ENCODE measurements around the gene ARFGEF3.
"Not testable (repeated sequence)": the region's sequence is repeated elsewhere in the genome, so short reads cannot be mapped to it uniquely, and the experiment has no call there.

Gene ARFGEF3, protein sequence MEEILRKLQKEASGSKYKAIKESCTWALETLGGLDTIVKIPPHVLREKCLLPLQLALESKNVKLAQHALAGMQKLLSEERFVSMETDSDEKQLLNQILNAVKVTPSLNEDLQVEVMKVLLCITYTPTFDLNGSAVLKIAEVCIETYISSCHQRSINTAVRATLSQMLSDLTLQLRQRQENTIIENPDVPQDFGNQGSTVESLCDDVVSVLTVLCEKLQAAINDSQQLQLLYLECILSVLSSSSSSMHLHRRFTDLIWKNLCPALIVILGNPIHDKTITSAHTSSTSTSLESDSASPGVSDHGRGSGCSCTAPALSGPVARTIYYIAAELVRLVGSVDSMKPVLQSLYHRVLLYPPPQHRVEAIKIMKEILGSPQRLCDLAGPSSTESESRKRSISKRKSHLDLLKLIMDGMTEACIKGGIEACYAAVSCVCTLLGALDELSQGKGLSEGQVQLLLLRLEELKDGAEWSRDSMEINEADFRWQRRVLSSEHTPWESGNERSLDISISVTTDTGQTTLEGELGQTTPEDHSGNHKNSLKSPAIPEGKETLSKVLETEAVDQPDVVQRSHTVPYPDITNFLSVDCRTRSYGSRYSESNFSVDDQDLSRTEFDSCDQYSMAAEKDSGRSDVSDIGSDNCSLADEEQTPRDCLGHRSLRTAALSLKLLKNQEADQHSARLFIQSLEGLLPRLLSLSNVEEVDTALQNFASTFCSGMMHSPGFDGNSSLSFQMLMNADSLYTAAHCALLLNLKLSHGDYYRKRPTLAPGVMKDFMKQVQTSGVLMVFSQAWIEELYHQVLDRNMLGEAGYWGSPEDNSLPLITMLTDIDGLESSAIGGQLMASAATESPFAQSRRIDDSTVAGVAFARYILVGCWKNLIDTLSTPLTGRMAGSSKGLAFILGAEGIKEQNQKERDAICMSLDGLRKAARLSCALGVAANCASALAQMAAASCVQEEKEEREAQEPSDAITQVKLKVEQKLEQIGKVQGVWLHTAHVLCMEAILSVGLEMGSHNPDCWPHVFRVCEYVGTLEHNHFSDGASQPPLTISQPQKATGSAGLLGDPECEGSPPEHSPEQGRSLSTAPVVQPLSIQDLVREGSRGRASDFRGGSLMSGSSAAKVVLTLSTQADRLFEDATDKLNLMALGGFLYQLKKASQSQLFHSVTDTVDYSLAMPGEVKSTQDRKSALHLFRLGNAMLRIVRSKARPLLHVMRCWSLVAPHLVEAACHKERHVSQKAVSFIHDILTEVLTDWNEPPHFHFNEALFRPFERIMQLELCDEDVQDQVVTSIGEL (N-terminal part only)

DNA sequence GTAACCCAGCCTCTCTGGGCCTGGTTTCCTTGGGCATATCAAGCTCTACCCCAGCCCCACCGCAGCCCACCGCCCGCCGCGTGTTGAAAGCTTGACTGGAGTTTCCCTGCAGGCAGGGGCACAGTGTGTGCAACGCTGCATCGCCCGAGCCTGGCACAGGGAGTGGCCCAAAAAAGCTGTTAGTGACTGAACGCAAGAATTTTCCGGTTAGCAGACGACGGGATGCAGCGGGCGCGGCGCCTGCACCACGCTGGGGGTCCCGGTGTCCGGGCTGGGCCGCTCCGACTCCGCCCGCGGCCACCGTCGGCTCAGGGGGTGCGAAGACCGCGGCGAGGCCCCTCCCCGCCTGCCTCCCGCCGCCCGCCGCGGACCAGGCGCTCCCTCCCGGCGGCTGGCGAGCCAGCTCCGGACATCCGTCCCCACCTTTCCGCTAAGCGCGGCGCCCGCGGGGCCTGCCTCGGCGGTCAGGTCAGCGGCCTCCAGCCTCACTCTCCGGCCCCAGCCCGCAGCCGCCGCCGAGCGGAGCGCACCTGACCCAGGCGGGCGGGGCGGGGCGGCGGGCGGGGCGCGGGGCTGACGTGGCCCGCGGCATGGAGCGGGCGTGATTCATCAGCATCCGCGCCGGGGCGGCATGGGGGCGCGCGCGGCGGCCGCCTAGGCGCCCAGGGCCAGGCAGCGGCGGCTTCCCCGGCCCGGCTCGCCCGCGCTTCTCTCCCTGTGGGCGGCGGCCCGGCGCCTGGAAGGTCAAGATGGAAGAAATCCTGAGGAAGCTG lies at the start of gene ARFGEF3:
Gene ARFGEF3, plus strand, starts transcription at position 602 of the 773 bp plus-strand sequence. Its CDS starts 148 bp downstream, at position 750.
- peak; percentile 8 for DNase-seq

DNA sequence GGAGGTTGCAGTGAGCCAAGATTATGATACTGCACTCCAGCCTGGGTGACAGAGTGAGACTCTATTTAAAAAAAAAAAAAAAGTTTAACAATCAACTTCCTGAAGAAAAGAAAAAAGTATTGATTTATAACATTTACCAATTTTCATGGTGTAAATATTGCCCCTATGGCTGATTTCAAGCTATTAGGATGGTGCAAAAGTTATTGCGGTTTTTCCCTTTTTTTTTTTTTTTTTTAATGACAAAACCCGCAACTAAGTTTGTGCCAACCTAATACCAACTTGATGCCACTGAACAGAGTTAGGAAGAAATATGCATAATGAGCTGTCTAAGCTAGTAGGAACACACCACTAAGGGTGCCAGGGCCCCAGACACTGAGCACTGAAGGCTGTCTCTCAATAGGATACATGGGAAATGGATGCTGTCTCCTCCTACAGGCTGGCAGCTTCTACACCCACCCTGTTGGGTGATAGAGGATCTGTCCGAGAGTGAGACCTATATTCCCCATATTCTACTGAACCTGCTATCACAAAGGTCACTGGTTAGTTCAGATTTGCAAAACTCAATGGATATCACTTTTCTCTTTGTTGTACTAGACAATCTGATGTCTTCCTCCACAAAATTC lies 48.0 kb upstream of the ARFGEF3 start:
- DNase-seq: no peak

DNA sequence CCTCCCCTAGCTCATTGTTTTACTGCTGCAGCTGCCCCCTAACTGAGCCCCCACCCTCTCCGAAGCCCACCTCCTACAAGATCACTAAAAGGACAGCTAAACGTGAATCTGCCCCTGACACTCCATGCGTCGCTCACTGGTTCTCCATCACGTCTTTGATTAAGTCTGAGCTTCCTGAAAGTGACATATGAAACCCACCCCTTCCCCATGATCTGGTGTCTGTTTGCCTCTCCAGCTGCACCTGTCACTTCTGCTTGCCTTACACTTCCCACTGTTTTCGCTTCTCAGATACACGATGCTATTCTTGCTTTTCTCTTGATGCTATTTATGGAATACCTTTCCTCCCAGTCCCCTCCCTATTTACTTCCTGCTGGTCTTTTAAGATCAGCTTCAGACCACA lies 46.5 kb upstream of the ARFGEF3 start:
- DNase-seq: no peak

DNA sequence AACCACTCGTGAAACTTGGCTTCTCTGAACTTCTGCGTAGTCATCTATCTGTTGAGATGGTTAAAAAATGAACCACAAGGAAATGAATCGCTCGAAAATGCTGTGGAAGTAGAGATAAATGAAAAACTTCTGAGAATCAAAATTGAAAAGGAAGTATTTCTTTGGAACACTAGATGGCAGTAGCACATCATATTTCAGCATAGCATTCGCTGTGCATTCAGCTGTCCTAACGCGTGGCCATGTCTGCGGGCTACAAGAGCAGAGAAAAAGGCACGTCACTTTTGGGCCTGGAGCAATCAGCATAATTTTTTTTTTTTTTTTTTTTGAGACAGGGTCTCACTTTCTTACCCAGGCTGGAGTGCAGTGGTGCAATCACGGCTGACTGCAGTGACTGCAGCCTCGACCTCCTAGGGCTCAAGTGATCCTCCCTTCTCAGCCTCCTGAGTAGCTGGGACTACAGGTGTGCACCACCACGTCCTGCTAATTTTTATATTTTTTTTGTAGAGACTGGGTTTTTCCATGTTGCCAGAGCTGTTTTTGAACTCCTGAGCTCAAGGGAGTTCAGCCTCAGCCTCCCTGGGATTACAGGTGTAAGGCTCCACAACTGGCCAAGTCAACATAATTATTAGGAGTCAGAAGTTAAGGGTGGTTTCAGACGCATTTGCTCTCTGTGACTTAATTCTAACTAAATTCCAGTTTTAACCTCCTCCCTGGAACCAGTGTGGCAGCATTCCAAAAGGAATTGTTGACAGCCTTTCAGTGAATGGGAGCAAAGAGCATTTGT lies 45.7 kb upstream of the ARFGEF3 start:
- DNase-seq: peak; percentile 87

DNA sequence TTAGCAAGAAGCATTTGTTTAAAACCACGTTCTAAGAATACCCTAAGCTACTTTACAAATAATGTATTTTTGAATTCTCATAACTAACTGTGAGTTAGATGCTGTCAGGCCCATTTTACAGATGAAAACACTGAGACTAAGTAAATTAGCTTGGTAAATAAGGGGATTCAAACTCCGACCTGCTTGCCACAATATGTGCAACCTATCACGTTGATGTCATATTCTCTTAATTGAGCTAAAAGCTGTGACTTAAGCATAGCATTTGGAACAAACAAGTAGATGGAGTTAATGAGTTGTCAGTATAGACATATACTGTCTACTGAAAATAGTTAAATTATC lies 45.1 kb upstream of the ARFGEF3 start:
- DNase-seq: no peak

DNA sequence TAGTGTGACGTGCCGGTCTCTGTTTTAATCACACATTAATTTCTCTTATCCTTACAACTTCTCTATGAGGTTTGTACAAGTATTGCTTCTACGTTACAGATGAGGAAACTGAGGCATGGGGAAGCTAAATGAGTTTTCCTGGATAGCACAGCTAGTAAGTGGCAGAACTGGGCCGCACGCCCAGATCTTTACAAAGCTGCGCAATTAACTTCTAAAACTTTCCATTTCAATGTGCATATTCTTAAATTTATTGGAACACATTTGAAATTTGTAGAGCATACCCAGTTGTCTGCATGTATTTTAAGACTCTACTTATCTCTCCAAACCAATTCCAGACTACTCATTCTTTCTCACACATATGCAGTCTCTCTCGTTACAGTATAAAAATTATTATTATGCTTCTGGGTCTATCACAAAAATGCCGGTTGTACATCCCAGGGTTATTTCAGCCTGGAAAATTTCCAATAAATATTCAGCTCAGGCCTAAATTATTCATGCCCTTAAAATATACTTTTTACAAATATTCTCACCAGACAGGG lies 44.3 kb upstream of the ARFGEF3 start:
- DNase-seq: no peak

DNA sequence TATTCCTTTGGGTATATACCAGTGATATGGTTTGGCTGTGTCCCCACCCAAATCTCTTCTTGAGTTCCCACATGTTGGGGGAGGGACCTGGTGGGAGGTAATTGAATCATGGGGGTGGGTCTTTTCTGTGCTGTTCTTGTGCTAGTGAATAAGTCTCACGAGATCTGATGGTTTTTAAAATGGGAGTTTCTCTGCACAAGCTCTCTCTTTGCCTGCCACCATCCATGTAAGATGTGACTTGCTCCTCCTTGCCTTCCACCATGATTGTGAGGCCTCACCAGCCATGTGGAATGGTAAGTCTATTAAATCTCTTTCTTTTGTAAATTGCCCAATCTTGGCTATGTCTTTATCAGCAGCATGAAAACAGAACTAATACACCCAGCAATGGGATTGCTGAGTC lies 42.5 kb upstream of the ARFGEF3 start:
- not testable (repeated sequence) for DNase-seq

DNA sequence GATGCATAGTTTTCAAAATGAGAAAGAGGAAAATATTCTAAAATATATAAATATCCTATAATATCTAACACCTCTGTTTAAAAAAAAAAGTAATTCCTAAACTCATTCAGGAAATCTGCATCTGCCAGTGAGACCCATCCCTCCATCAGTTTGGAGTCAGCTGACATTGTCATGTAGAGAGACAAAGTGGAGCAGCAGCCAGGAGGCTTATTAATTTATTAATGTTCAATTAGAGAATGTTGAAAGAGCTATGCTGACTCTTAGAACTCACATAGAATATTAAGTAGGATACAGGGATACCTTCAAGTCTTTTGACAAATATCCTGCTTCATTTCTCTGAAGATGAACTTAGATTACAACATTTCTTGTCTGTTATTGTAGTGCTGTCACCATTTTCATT lies 41.8 kb upstream of the ARFGEF3 start:
- DNase-seq: no peak

DNA sequence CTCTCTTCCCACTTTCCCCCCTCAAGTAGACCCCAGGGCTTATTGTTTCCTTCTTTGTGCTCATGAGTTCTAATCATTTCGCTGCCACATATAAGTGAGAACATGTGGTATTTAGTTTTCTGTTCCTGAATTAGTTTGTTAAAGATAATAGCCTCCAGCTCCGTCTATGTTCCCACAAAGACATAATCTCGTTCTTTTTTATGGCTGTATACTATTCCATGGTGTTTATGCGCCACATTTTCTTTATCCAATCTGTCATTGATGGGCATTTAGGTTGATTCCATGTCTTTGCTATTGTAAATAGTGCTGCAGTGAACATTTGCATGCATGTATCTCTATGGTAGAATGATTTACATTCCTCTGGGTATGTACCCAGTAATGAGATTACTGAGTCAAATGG lies 37.6 kb upstream of the ARFGEF3 start:
- DNase-seq: no peak

DNA sequence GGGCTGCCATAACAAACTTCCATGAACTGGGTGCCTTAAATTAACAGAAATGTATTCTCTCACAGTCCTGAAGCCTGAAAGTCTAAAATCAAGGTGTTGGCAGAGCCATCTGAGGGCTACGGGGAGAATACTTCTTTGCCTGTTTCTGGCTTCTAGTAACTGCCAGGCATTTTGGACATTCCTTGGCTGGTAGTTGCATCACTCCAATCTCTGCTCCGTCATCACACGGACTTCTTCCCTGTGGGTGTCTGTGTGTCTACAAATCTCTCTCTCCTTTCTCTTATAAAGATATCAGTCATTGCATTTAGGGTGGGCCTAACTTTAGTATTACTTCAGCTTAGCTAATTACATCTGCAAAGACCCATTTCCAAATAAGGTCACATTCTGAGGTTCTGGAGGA lies 33.6 kb upstream of the ARFGEF3 start:
- DNase-seq: no peak

DNA sequence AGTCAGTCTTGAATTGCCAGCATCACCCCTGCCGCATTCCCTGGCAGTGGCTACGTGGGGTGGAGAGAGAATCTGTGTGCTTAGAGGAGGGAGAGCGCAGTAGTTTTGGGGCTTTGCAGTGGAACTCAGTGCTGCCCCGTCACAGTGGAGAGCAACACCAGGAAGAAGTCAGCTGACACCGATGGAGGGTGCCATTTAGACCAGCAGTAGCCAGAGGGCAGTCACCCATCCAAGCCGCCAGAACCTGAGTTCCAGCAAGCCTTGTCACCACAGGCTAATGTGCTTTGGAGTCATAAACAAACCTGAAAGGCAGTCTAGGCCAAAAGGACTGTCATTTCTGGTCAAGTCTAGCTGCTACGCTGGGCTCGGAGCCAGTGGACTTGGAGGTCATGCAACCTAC lies 32.5 kb upstream of the ARFGEF3 start:
- no peak for DNase-seq

DNA sequence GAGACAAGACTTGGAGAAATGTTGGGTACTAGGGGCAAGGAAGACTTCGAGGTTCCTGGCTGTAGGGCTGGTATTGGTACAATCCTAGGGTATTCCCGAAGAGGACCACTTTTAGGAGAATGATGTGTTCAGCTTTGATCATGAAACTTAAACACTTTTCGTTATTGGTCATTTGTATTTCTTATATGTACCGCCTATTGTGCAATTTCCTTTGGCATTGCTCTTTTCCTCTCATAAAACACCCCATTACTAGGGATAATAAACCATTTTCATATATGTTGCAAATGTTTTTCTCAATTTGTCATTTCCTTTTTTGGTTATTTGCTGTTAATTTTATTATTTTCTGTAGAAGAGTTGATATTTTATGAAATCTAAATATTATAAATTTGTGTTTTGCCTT lies 18.9 kb upstream of the ARFGEF3 start:
- no peak for DNase-seq

DNA sequence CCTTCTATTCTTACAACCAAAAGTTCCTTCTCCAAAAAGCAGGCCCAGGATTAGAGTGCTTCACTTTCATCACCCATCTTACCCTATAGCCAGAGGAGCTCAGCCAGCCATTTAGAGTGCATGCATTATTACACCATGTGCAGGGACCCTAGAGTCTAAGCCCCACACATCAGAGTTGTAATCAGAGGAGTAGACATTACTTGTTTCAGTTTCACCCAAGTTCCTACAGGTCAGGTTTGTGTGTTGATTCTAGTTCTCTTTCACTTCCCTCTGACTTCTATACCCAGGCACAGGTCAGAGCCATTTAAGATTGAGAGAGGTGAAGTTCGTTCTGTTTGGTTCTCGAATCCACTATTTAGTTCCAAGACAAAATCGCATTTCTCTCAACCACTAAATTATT lies 16.3 kb upstream of the ARFGEF3 start:
- DNase-seq: no peak

DNA sequence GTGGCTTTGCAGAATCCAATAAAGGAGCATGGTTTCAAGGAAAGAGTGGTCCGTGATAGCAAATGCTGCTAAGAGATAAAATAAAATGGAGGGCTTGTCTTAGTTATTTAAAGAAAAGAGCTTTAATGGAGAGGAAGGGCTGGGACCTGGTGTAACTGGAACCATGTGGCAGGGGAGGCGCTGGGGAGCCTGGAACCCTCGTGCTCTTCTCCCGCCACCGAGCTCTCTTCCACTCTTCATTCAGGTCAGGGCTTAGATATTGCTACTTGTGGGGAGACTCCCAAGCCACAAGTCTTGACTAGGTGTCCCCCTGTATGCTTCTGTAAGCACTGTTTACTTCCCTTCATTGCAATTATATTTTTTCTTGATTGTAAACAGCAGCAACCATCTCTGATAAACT lies 15.2 kb upstream of the ARFGEF3 start:
- DNase-seq: no peak

DNA sequence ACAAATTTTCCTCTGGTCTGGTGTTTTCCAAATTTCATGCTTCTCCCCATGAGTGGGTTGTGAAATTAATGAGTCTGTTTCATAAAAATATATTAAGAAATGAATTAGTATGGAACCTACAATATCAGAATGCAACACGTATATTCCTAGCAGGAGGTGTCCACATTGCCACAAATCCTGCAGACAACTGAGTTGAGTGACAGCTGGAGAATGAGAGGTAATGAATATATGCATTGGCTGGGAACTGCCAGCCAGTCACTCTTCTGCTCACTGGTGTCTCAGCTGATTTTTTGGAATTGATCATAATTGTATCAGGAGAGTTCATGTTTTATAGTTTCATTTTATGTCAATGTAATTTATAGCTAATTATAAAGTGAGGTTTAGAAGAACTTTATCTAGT lies 6.3 kb upstream of the ARFGEF3 start:
- no peak for DNase-seq

DNA sequence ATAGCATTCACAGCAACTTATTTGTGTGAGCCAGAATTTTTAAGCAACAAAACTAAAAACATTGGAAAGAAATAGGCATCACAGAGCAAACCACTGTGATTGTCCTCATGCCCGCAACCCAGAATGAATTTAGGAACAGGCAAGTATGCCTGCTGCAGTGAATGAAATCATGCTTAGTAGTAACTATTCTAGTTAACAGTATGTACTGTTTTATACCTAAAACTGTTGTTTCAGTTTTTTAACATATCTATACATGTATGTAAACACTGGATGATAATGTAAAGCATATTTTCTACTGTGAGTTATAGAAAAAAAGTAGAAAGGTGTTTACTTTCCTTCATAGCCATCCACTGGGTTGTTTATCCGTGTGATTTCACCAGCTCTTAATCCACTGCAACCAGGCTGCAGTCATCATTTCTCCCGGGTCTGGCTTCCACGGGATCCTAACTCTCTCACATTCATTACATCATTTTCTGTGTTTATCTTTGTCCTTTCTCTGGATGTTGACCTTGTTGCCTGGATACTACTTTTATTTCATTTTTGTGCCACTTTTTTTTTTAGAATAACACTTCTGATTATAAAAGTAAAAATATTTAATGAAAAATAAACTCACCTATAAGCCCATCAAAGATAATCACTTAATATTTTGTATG lies 3.6 kb upstream of the ARFGEF3 start:
- DNase-seq: no peak

DNA sequence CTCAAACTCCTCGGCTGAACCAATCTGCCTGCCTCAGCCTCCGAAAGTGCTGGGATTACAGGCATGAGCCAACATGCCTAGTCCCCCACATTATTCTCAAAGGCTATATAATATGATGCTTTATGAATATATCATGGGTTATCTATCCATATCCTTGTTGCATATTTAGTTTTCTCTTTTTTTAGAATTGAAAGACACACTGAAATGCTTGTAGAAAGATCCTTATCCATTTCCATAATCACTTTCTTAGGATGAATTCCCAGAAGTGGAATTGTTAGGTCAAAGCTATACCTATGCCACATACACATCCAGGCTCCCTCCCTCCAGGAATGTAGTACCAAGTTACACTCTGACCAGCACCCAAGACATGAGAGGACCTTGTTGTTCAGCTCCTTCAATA lies 2.5 kb upstream of the ARFGEF3 start:
- DNase-seq: no peak

DNA sequence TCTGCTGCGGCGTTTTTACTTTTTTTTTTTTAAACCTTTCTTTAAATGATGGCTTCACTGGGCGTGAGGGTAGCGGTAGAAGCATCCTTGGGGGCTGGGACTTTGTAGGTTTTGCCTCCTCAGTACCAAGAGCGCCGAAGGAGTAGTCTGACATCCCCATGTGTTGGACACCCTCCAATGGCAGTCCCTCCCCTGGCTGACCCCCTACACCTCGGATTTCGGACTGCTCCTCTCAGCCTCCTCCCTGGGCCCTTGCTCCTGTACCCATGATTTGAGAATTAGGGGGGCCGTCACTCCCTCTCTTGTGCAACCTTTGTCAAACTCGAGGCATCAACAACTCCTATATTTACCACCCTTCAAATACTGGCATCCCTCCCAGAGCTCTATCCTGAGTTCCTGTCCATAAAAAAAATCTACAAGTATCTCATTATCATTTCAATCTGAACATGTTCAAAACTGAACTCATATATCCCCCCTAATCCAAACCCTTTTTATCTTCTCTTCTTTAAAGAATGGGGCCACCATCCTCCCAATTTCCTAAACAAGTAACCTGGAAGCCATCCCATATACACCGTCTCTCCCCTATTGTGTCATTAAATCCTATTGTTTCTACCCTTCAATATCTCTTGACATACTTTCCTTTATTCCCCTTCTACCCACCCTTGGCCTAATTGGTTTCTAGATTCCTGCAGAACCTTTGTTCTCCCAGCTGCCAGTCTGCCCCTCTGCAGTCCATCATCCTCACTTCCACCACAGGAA lies 1.2 kb upstream of the ARFGEF3 start:
- DNase-seq: no peak

DNA sequence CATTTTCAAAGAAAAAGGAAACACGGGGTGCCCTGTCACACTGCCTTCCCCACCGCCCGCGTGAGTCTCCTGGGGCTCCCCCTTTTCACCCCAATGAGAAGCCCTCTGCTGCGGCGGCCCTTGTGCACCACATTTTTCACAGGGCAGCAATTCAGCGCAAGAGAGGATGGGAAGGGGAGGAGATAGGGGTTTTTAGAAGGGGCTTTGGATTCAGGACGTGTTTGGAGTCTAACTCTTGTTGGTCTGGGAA lies 726 bp upstream of the ARFGEF3 start:
- no peak for DNase-seq
